Body of pancreas (tissue), 4 donors: ENCODE results near the gene CTNNA2. TPM values are rescaled to one million over a fixed set of nuclear protein-coding genes. Genes with fewer than 3 reads are reported as not detected.

Experiments used
- ATAC-seq: fragments of 150-250 bp; one replicate; pipeline ENCODE4 v1.9.1; 2016
- DNase-seq, 4 donors: peaks; one replicate each; pipeline ENCODE4 v3.0.0-alpha.2; 2019
- H3K27ac ChIP-seq, 4 donors: fragments of 200-600 bp; sonication (generic); 1 replicate in 3 of 4; 2 replicates in 1 of 4; pipeline versions ENCODE4 v1.5.1 to v1.6.1; 2016 to 2019; ENCODE audit warnings: mild to moderate bottlenecking in 1 of 4, mixed read lengths in 1 of 4, moderate library complexity in 1 of 4
- H3K27me3 ChIP-seq, 2 donors: fragments of 200-600 bp; sonication (generic); one replicate each; pipeline ENCODE4 v1.6.0; 2016; ENCODE audit warnings: mild to moderate bottlenecking in 1 of 2
- H3K36me3 ChIP-seq, 2 donors: fragments of 200-600 bp; sonication (generic); replicated peaks in 1 of 2; 2 replicates each; pipeline ENCODE4 v1.5.1; 2016; ENCODE audit warnings: low read depth in 2 of 2; ENCODE audit not compliant: insufficient read depth in 1 of 2
- H3K4me1 ChIP-seq: fragments of 200-600 bp; sonication (generic); one replicate; pipeline ENCODE4 v1.6.0; 2016
- H3K4me3 ChIP-seq, 2 donors: fragments of 200-600 bp; sonication (generic); 1 replicate in 1 of 2; 2 replicates in 1 of 2; pipeline ENCODE4 v1.5.1; 2016 to 2019
- H3K9me3 ChIP-seq, 3 donors: fragments of 200-600 bp; sonication (generic); 1 replicate in 2 of 3; 2 replicates in 1 of 3; pipeline ENCODE4 v1.5.1; 2016
- CTCF ChIP-seq, 7 experiments: fragments of 450-650 bp in 4 of 7; fragments of 200-600 bp in 3 of 7; sonication (generic) in 3 of 7; IDR thresholded peaks; one replicate each; pipeline ENCODE4 v1.5.1; 2016 to 2019; ENCODE audit warnings: antibody characterized with exemption in 7 of 7
- POLR2A ChIP-seq, 3 donors: fragments of 450-650 bp; IDR thresholded peaks; one replicate each; pipeline ENCODE4 v1.6.1; 2016; ENCODE audit warnings: antibody characterized with exemption in 3 of 3, mild to moderate bottlenecking in 2 of 3
- WGBS, 2 donors: methylation state at CpG; one replicate each; pipeline ENCODE4 v1.1.5; 2017; 5-methylcytosine and 5-hydroxymethylcytosine counted together
- intact Hi-C: fragments of 100-400 bp; cut with DNase I; formaldehyde crosslinking; loops from one replicate; pipeline ENCODE4 v1.15.1; 2023
- total RNA-seq, 2 donors: library from RNA; depleted of rRNA; stranded (reverse); fragments of >200 nt; gene quantifications; one replicate each; pipeline ENCODE4 v1.1.0, GENCODE V29; 2016

The CTNNA2 gene
- total RNA-seq, 2 donors from 2014 or later, result 0.52 to 29.3 TPM

- 89 to 94% methylated on average over 1 of the region's 1 CpG for WGBS, 2 donors
- Histone ChIP-seq H3K9me3 (no peaks in the 10 kb centered on the region), H3K27me3 (no peaks in the 10 kb centered on the region), H3K4me1 (no peaks in the 10 kb centered on the region), H3K4me3 (no peak overlapping the region), H3K36me3 (no peaks in the 10 kb centered on the region), H3K27ac (no peak overlapping the region)
- TF ChIP-seq CTCF (IDR thresholded peaks at IDR 0.05) (no peak), POLR2A (IDR thresholded peaks at IDR 0.05) (no peak)
- intact Hi-C loops, result no loop called here
- DNase-seq (no peak), ATAC-seq (no peak)
Measured at GRCh38 chr2:80281049-80281448, 768.2 kb downstream of the CTNNA2 start.

GRCh38 chr2:80288576-80288975 is 775.7 kb downstream of the CTNNA2 start:
- Histone ChIP-seq H3K27me3 (no peaks in the 10 kb centered on the region), H3K36me3 (no peaks in the 10 kb centered on the region), H3K4me1 (no peaks in the 10 kb centered on the region), H3K9me3 (no peaks in the 10 kb centered on the region), H3K4me3 (no peak overlapping the region), H3K27ac (no peak overlapping the region)
- DNase-seq (peak in 1 of 4 donors; percentile 6), ATAC-seq (no peak)
- TF ChIP-seq POLR2A (IDR thresholded peaks at IDR 0.05) (no peak), CTCF (IDR thresholded peaks at IDR 0.05) (no peak)
- WGBS, 2 donors, result 27 to 35% methylated on average over 5 of the region's 5 CpGs
- intact Hi-C loops, result no loop called here

- H3K27ac ChIP-seq, result no peak overlapping the region
- H3K36me3 ChIP-seq, result no peaks in the 10 kb centered on the region
- 20 to 38% methylated on average over 1 of the region's 1 CpG for WGBS, 2 donors
- no peaks in the 10 kb centered on the region for H3K9me3 ChIP-seq
- intact Hi-C loops, result no loop called here
- DNase-seq (no peak), ATAC-seq (no peak)
- H3K4me3 ChIP-seq, result no peak overlapping the region
- TF ChIP-seq CTCF (IDR thresholded peaks at IDR 0.05) (no peak), POLR2A (IDR thresholded peaks at IDR 0.05) (no peak)
- H3K4me1 ChIP-seq, result no peaks in the 10 kb centered on the region
- no peaks in the 10 kb centered on the region for H3K27me3 ChIP-seq
Measured at GRCh38 chr2:80291656-80292055, 778.8 kb downstream of the CTNNA2 start.

- DNase-seq, result no peak
- Histone ChIP-seq H3K4me3 (no peak overlapping the region), H3K27ac (no peak overlapping the region), H3K9me3 (no peaks in the 10 kb centered on the region), H3K36me3 (no peaks in the 10 kb centered on the region), H3K27me3 (no peaks in the 10 kb centered on the region), H3K4me1 (no peaks in the 10 kb centered on the region)
- ATAC-seq, result no peak
- WGBS, 2 donors, result 37 to 38% methylated on average over 3 of the region's 3 CpGs
- TF ChIP-seq CTCF (IDR thresholded peaks at IDR 0.05) (no peak), POLR2A (IDR thresholded peaks at IDR 0.05) (no peak)
- intact Hi-C loops, result no loop called here
Measured at GRCh38 chr2:80292474-80292873, 779.6 kb downstream of the CTNNA2 start.

- no peaks in the 10 kb centered on the region for H3K4me1 ChIP-seq
- no peaks in the 10 kb centered on the region for H3K36me3 ChIP-seq
- no peaks in the 10 kb centered on the region for H3K27me3 ChIP-seq
- no peaks in the 10 kb centered on the region for H3K9me3 ChIP-seq
- H3K4me3 ChIP-seq, result no peak overlapping the region
- intact Hi-C loops, result no loop called here
- TF ChIP-seq POLR2A (IDR thresholded peaks at IDR 0.05) (no peak), CTCF (IDR thresholded peaks at IDR 0.05) (no peak)
- ATAC-seq (no peak), DNase-seq (no peak)
- no peak overlapping the region for H3K27ac ChIP-seq
Measured at GRCh38 chr2:80293039-80293438, 780.2 kb downstream of the CTNNA2 start.
